A204.1 (cell line): ENCODE measurements around the gene DNAAF1.

Source experiments
- FAIRE-seq: peaks from 2 replicates; lab custom pipeline; 2012; peaks lifted over from hg19 to GRCh38; lab: Jason Lieb, UNC

Gene DNAAF1

DNA sequence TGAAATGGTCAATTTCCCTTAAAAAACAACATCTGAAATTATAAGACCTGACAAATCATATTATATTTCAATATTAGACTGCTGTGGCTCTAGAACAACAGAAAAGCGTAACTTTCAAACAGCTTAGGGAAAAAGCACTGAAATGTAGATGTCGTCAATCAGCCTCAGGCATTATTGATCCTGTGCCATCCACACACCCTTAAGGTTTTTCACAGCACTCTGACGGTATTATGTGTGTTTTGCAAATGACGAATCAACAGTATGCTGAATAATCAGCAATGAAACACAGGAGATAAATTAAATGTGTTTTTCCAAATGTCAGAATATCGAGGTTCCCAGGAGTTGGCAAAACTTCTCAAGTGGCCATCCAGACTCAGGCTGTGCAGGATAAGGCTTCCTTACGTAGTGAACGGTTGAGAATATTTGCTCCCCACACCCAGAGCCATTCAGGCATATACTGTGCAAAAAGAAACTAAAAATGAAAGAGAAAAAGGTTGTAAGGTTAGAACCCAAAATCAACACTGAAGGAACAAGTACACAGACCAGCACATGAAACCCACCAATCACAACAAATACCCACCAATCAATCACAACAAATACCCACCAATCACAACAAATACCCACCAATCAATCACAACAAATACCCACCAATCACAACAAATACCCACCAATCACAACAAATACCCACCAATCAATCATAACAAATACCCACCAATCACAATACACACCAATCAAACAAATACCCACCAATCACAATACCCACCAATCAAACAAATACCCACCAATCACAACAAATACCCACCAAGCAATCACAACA, 20.6 kb upstream of the DNAAF1 start:
- no peak for FAIRE-seq

DNA sequence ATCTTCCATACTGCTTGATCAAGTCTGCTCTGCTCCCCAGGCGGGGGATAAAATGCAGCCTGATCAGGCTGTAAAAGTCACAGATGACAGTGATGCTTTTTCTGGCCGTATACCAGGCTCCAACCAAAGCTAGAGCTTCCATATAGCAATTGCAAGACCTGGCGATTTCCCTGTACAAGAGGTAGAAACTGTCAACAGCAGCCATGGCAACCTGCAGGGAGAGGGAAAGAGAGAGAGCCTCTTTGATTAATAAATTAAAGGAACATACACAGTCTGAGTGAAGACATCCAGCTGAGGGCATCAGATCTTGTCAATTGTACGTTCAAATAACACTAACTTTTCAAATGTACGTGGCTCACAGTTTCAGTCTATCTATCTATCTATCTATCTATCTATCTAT, 14.0 kb upstream of the DNAAF1 start:
- FAIRE-seq: no peak

DNA sequence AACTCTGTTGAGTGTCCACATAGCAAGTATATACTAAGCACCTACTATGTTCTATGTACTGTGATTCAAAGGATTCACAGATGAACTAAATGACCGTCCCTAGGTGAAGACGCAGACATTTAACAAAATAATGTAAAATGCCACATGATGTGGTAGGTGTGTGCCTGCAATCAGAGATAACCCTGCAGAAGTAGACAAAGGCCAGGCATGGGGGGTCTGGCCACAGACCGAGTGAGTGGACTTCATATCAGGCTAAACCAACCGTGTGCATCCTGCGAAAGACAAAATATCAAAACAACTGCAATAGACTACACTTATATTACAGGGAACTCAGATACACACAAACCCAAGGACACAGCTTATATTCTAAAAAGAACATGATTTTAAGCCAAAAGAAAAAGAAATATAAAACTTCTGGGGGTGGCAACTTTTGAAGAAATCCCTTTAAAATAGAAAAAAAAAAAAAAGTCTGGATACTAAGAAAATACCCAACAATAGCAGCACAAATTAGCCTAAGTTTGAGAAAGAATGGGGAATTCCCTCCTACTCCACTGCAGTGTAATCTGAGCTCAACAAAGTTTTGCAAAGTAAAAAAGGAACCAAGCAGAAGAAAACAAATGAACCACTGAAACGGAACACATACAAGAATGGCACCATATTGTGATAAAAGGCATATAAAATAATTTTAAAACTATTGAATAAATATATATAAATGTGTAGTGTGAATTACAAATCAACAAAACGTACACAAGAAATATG, 12.4 kb upstream of the DNAAF1 start:
- FAIRE-seq: no peak

DNA sequence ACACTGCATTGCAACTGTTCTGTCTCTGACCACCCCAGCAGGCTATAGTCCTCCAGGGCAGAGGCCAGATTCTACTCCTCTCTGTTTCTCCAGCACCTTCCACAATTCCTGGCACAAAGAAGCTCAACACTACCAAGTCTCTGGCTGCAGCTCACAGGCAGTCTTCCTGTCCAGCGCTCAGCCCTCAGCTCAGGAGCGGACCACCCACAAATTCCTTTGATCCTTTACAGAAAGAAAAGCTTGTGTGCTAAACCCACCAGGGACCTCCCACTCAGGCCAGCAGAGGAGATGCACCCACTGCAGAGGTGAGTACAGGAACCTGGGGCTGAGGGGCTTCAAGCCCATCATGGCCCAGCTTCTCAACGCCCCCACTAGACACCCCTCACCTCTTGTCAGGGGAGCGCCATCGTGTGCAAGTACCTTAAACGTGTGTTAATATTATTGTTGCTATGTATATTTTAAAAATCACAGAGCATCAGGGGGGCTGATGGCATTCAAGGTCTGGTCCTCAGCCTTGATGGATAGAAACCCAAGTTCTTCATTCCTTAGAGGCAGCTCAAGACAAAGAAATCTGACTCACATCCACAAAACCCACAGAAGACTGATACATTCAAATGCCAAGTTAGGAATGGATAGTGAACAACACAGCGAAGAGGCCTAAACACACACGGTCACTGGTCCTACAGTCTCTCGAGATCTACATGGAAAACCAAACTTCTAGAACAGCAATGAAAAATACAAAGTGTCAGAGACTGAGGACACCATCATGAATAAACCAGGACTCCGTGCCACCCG, 8.6 kb upstream of the DNAAF1 start:
- FAIRE-seq: no peak

DNA sequence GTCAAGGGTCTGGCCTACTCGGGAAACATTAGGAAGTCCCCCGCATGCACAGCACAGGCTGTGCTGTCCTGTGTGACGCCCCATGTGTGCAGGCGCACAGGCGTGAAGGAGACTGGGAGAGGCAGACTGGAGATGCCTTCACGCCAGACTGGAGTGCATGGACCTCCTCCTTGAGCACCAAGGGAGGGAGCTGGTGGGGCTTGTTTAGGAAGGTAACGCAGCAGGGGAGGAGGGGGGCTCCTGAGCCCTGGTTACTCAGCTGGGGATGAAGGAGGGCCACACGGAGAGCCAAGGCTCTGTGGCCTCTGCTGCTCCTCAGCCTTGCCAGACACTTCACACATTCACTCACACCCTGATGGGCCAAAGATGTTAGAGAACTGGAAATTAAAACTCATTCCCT, 7.8 kb upstream of the DNAAF1 start:
- no peak for FAIRE-seq

DNA sequence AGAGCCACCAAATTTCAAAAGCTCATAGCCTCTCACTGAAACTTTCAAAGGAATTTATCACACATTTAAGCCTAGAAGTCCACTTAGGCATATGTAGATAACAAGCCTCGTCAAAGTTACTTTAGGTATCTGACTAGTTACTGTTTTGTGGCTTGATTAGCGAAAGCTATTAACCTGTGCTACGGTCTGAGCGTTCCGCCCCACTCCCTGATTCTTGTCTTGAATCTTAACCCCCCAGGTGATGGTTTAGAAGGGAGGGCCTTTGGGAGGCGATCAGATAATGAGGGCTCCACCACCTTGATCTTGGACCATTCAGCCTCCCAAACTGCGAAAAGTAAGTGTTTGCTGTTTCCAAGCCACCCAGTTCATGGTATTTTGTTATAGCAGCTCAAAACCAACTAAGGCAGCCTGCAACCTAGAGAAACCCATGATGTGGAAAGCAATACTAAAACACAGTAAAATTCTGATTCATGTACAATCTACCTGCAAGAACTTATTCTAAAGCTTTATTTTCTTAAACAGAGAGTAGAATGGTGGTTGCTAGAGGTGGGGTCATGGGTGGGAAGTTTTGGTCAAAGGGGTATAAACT, 7.2 kb upstream of the DNAAF1 start:
- FAIRE-seq: no peak

DNA sequence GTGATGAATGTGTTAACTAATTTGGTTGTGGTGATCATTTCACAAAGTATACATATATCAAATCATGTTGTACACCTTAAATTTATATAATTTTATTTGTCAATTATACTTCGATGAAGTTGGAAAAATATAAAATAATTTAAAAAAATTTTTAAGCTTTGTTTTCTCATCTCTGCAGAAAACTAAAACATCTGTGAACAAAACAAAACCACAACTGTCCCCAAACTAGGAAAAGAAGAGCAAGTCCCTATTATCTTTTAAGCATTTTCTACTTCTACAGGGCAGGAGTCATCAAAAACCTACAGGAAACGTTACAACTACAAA, 6.6 kb upstream of the DNAAF1 start:
- FAIRE-seq: no peak

DNA sequence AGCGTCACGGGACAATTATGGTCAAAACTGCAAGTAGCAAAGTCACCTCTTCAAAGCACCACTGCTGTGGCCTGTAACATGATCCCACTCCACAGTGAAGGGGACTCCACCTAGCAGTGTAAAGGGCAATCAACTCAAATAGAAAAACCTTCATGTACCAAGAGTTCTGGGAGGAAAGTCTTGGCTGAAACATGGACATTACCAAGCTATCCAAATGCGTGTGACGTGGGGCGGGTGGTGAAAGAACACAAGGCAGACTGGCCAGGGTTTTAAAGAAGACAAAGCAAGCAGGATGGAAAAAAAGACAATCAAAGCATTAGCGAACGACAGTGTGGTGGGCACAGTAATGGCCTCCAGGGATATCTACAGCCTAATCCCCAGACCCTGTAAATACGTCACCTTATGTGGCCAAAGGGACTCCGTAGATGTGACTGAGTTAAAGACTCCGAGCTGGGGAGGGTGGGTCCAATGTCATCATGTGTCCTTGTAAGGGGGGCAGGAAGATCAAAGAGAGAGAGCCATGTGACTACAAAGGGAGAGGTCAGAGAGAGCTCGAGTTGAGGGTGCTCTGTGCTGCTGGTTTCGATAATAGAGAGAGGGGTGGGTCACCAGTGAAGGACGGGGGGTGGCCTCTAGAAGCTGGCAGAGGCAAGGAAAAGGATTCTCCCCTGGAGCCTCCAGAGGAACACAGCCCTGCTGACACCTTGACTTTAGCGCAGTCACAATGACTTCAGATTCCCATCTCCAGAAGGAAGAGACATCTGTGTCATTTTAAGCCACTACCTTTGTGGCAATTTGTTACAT, 6.1 kb upstream of the DNAAF1 start:
- FAIRE-seq: no peak

DNA sequence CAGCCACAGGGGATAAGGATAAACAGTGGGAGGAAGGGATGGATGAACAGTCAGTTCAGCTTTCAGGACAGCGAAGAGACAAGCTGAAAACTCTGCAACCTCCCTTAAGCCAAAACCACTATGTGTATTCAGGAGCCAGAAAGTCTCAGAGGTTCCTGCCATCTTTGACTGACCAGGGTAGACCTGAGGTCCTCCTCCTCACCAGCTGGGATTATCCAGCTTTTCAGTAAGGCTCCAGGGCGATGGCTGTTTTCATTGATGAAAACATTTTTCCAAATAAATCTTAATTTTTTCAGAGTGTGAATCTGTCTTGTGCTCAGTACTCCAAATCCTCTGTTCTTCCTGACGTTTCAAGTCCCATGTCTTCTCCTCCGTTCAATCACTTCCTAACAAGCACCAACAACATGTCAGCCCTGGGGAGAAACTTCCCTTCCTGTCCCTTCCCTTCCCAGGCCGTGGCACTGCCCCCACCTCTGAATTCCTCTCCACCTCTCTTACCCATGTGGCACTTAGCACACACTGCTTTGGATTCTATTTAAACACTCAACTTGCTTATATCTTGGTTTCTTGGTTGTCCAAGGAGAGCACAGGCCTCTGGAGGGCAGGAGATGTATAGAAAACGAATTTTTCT, 5.4 kb upstream of the DNAAF1 start:
- FAIRE-seq: no peak

DNA sequence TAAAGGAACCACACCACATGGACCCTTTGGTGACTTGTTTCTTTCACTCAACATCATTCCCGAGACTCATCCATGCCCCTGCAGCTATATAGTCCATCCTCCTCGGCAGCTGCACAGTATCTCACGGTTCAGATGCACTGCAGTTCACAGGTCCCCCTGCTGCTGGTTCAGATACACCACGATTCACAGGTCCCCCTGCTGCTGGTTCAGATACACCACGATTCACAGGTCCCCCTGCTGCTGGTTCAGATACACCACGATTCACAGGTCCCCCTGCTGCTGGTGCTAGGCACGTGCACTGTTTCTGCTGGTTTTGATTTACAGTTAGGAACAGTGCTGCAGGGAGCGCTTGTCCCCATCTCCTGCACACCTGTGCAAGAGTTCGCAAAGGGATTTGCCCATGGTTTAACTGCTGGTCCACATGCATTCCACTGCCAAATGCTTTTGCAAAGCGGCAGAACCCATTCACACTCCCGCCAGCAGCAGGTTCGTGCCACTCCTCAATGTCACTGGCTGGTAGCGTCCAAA, 3.9 kb upstream of the DNAAF1 start:
- no peak for FAIRE-seq

DNA sequence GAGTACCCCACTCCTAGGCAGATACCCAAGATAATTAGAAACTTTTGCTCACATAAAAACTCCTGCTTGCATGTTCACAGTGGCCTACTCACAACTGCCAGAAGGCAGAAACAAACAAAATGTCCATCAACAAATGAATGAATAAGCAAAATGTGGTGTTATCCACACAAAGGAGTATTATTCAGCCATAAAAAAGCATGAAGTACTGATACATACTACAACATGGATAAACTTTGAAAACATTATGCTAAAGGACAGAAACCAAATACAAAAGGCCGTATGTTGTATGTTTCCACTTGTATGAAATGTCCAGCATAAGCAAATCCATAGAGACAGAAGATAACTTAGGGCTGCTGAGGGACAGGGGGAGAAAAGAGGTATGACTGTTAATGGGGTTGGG, 2.0 kb upstream of the DNAAF1 start:
- FAIRE-seq: no peak

DNA sequence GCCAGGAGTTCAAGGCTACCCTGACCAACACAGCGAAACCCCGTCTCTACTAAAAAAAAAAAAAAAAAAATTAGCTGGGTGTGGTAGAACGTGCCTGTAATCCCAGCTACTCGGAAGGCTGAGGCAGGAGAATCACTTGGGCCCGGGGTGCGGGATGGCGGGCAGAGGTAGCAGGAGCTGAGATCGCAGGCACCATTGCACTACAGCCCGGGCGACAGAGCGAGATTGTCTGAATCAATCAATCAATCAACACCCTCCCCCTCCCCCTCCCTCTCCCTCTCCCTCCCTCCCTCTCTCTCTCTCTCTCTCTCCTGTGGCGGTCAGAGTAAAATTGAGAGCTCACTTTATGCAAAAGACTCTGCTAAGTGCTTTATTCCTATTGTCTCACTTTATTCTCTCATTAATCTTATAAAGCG, 1.3 kb upstream of the DNAAF1 start:
- FAIRE-seq: no peak

DNA sequence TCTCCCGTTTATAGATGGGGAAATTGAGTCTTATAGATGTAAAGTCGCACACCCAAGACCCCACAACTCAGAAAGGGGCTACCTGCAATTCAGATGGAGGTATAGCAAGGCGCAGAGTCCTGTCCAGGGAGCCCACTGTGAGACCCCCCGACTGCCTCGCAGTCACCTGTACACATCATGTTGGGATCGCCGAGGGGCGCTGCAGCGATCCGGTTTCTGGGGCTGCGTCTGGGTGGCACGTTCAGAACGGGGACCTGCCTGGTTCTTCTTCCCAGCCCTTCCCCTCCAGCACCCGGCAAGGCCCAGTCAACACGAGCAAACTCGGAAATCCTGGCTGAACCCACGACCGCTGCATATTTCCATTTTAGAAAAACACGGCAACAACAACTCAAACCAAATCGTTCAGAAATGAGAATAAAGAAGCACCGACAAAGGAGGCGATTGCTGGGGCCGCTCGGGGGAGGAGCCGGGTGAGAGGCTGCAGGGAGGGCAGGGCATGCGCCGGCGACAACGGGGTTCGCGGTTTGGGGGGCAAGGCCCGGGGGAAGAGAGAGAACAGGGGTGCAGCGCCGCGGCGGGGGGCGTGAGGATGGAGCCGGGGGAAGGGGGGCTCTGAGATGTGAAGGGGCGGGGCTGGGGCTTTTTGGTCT, 774 bp upstream of the DNAAF1 start:
- FAIRE-seq: no peak

DNA sequence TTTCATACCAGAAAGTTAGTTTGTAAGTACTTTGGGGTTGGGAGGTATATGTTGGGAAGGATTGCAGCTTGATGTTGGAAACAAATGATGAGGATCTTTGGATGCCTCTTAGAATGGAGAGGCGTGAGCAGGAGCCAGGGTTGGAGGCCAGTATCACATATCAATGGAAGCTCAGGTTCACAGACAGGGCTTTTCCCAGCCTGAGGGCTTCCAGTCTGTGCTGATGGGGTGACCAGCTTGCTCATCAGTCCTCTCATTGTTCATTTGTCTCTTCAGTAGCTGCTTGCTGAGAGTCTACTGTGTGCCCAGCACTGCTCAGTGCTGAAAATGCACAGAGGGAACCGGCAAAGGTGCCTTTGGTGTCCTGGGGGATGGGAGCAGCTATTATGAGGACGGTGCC, 5.8 kb downstream of the DNAAF1 start:
- FAIRE-seq: no peak

DNA sequence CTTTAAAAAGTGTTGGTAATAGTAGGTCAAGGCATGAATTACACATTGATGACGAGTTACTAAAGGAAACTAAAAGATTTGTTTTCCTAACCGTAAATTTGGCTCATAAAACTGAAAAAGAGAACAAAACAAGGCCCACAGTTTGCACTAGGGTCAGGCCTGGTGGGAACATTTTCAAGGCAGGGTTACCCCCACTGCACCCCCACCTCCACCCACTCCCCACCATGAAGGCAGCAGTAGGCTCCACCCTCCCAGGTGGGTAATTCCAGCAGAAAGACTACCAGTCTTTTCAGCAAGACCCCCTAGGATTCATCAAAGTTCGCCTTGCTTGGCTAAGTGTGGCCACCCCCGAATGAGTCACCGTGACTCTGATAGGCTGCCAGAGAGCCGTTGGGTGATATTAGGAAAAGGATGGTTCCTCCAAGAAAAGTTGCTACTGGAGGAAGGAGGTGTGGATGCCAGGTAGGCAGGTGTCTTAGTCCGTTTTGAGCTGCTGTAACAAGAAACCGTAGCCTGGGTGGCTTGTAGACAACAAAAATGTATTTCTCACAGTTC, 8.6 kb downstream of the DNAAF1 start:
- FAIRE-seq: no peak

DNA sequence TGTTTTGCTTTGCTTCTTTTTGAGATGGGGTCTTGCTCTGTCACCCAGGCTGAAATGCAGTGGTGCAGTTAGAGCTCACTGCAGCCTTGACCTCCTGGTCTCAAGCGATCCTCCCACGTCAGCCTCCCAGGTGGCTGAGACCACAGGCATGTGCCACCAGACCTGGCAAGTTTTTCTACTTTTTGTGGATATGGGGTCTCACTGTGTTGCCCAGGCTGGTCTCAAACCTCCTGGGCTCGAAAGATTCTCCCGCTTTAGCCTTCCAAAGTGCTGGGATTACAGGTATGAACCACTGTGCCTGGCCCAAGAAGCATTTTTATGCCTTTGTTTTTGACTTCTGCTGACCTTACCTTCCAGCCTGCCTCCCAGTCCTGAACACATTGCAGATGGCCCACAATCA, 10.1 kb downstream of the DNAAF1 start:
- no peak for FAIRE-seq

DNA sequence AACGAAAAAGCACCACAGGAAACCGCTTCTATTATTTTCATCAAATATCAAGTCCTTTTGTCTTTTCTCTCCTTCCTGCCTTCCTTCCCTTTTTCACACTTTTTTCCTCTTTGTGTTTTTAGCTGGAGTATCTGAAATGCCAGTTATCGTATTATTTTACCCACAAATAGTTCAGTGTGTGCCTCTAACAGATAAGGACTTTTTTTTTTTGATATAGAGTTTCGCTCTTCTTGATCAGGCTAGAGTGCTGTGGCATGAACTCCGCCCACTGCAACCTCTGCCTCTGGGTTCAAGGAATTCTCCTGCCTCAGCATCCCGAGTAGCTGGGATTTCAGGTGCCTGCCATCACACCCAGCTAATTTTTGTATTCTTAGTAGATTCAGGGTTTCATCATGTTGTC, 10.7 kb downstream of the DNAAF1 start:
- FAIRE-seq: no peak

DNA sequence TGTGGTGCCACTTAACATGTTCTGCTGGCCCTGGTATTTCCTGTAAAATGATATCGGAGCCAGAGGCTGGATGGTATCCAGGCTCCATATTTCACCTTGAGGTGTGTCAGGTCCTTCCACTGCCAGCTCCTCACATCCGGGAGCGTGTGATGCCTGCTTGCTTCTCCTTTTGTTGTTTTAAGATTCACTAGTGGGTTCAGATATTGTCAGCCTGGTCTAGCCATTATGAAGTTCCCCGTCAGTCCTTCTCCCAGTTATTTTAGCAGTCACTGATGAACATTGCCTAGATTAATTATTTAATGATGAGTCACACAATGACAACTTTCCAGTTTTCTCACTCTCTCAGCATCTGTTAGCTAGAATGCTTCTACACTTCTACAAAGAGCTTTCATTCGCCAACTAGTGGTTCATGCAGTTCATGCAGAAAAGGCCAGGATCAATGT, 11.3 kb downstream of the DNAAF1 start:
- FAIRE-seq: no peak

DNA sequence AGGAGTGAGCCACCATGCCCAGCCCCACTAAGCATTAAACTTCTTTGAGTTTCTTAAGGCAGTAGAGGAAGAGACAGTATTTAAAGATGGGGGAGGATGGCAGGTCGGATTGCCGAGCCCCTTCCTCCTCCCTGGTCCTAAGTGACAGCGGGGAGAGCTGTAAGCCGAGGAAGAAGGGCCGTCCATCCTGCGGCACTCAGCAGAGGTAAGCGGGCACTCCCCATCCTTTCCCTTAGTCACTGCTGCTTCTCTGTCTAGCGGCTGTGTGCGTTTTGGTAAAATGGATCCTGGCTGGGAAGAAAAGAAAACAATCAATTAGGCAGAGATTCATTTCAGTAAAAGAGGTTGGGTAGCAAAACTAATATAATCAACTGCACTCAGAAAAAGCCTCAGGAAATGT, 13.9 kb downstream of the DNAAF1 start:
- FAIRE-seq: no peak

DNA sequence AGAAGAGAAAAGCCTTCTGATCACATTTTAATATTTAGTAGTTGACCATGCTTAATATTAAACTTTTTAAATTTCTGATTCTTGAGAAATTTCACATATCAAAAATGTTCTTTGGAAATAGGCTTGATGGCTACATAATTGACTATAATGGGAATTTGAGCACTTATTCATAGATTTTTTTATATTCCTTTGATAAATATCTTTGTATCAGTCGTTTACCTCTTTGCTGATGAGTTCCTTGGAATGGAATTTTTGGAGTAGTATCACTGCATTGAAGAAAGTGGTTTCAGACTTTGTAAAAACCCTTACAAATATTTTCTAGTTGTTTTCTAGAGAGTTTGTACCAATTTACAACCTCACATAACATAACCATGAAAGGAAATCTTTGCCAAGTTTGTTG, 14.7 kb downstream of the DNAAF1 start:
- FAIRE-seq: no peak
